IPS-15b (cell line): ENCODE results near the gene SUSD3.
"Not testable (repeated sequence)": the region's sequence is repeated elsewhere in the genome, so short reads cannot be mapped to it uniquely, and the experiment has no call there.

Experiments used
- H3K27me3 ChIP-seq: one replicate; pipeline ENCODE4 v1.6.1; 2013; ENCODE audit warnings: low read length; ENCODE audit not compliant: control insufficient read depth, insufficient read depth
- H3K36me3 ChIP-seq: one replicate; pipeline ENCODE4 v1.6.1; 2013; ENCODE audit warnings: low read length; ENCODE audit not compliant: control insufficient read depth, insufficient read depth
- H3K4me1 ChIP-seq: one replicate; pipeline ENCODE4 v1.6.1; 2013; ENCODE audit warnings: mild to moderate bottlenecking, low read length; ENCODE audit not compliant: control insufficient read depth, insufficient read depth
- H3K4me3 ChIP-seq: one replicate; pipeline ENCODE4 v1.5.1; 2013; ENCODE audit warnings: low read depth, low read length
- H3K9ac ChIP-seq: one replicate; pipeline ENCODE4 v1.6.1; 2013; ENCODE audit warnings: low read depth, mild to moderate bottlenecking, low read length
- H3K9me3 ChIP-seq: one replicate; pipeline ENCODE4 v1.6.1; 2013; ENCODE audit warnings: mild to moderate bottlenecking, low read length; ENCODE audit not compliant: control insufficient read depth, insufficient read depth

Gene SUSD3

DNA sequence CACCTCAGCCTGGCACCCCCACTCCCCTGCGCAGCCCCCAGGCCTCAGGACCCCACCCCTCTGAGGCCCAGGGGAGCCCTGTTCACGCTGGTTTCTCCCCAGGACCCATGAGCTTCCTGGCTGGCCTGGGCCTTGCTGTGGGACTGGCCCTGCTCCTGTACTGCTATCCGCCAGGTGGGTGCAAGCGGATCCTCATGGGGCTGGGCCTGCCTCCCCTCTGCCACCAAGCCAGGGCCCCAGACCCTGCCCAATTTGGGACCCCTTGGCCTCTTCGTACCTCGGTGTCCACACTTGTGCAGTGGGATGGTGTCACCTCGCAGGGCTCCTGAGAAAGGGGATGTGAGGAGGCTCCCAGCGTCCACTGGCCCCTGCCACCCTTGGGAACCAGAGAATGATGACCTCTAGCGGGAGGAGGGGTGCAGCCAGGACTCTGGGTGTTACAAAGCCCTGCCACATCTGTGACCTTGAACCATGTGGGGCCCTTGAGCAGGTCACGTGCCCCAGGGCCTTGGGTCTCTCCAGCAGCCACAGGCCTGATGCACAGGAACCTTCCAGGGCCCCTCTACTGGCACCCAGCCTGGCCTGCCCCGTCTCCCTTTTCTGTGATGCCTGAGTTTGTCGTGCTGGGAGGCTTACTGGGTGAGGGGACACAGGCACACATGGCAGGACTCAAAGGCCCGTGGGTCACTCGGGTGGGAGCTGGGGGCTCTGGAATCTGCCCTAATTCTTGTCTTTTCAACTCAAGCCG is 53.8 kb downstream of the SUSD3 start:
- no peaks in the 10 kb centered on the region for H3K27me3 ChIP-seq
- peaks cover 7% of the 10 kb centered on the region for H3K36me3 ChIP-seq
- no peak overlapping the region for H3K4me3 ChIP-seq
- H3K9me3 ChIP-seq = no peaks in the 10 kb centered on the region
- H3K9ac ChIP-seq = no peak overlapping the region
- peaks cover 3% of the 10 kb centered on the region for H3K4me1 ChIP-seq

GRCh38 chr9:93112864-93113389 is 54.4 kb downstream of the SUSD3 start:
- Histone ChIP-seq H3K36me3 (peaks cover 7% of the 10 kb centered on the region), H3K4me3 (no peak overlapping the region), H3K9me3 (no peaks in the 10 kb centered on the region), H3K27me3 (no peaks in the 10 kb centered on the region), H3K9ac (no peak overlapping the region), H3K4me1 (peaks cover 3% of the 10 kb centered on the region)

GRCh38 chr9:93114169-93114983 is 55.9 kb downstream of the SUSD3 start:
- Histone ChIP-seq H3K36me3 (peaks cover 7% of the 10 kb centered on the region), H3K4me1 (peaks cover 3% of the 10 kb centered on the region), H3K27me3 (no peaks in the 10 kb centered on the region), H3K4me3 (no peak overlapping the region), H3K9me3 (no peaks in the 10 kb centered on the region), H3K9ac (no peak overlapping the region)

GRCh38 chr9:93114984-93115335 is 56.5 kb downstream of the SUSD3 start:
- Histone ChIP-seq H3K9ac (no peak overlapping the region), H3K9me3 (no peaks in the 10 kb centered on the region), H3K4me3 (no peak overlapping the region), H3K36me3 (peaks cover 7% of the 10 kb centered on the region), H3K4me1 (peaks cover 3% of the 10 kb centered on the region), H3K27me3 (no peaks in the 10 kb centered on the region)

DNA sequence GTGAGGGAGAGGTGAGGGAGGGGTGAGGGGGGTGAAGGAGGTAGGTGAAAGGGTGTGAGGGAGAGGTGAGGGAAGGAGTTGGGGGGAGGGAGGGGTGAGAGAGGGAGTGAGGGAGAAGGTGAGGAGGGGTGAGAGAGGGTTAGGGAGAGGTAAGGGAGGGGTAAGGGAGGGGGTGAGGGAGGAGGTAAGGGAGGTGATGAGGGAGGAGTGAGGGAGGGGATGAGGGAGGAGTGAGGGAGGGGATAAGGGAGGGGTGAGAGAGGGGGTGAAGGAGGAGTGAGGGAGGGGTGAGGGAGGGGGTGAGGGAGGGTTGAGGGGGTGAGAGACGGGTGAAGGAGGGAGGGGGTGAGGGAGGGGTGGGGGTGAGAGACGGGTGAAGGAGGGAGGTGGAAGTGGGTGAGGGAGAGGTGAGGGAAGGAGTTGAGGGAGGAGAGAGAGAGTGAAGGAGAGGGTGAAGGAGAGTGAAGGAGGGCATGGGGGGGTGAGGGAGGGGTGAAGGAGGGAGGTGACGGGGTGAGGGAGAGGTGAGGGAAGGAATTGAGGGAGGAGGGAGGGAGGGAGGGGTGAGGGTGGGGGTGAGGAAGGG is 57.1 kb downstream of the SUSD3 start:
- Histone ChIP-seq H3K4me1 (peaks cover 3% of the 10 kb centered on the region), H3K27me3 (no peaks in the 10 kb centered on the region)

DNA sequence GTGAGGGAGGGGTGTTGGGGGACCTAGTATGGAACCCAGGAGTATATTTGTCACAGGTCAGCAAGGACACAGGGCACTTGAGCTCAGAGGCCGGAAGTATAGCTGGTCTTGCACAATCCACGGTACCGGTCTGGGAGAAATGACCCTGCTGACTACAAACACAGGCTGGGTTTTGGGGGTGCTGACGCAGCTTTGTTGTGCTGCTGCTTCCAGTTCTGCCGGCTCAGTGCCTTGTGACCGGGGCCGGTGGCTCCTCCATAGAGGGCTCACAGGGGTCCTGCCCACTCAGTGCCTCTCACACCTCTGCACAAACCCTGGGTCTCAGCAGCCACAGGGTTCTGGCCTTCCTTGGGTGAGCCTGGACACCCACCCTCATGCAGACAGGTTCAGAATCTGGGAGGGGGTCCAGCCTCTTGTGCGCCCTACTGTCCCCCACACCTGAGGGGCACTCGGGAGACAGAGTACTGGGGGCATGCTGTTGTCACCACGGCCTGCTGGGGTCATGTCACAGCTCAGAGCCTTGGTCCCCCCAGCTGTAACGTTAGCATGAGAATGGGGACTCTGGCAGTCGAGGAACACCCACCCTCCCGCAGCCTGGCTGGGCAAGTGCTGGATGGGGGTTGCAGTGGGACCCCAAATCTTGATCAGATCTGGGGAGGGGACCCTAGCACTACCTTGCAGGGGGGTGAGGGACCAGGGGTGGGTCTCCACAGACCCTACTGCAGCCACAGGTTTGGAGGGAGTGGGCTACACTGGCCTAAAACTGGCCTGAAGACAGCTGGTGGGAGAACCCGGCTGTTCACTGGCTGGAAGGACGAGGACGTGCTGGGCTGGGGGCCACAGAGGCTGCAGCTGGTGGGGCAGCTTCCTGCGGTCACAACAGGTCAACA is 57.8 kb downstream of the SUSD3 start:
- peaks cover 3% of the 10 kb centered on the region for H3K4me1 ChIP-seq
- H3K4me3 ChIP-seq = no peak overlapping the region
- no peaks in the 10 kb centered on the region for H3K9me3 ChIP-seq
- peaks cover 6% of the 10 kb centered on the region for H3K36me3 ChIP-seq
- H3K27me3 ChIP-seq = no peaks in the 10 kb centered on the region
- H3K9ac ChIP-seq = no peak overlapping the region

More for the DNA sequence above, 57.1 kb downstream of the SUSD3 start:
- no peaks in the 10 kb centered on the region for H3K9me3 ChIP-seq
- no peak overlapping the region for H3K9ac ChIP-seq
- no peak overlapping the region for H3K4me3 ChIP-seq
- H3K36me3 ChIP-seq = peaks cover 5% of the 10 kb centered on the region

GRCh38 chr9:93117521-93117920 is 59.0 kb downstream of the SUSD3 start:
- H3K27me3 ChIP-seq, H3K4me3 ChIP-seq, H3K9me3 ChIP-seq, H3K36me3 ChIP-seq, H3K9ac ChIP-seq, H3K4me1 ChIP-seq: not testable (repeated sequence)

- Histone ChIP-seq H3K27me3 (no peaks in the 10 kb centered on the region), H3K4me1 (peaks cover 3% of the 10 kb centered on the region), H3K9me3 (no peaks in the 10 kb centered on the region), H3K36me3 (peaks cover 7% of the 10 kb centered on the region), H3K4me3 (no peak overlapping the region), H3K9ac (no peak overlapping the region)
Observed at GRCh38 chr9:93117924-93118862, 59.7 kb downstream of the SUSD3 start.

DNA sequence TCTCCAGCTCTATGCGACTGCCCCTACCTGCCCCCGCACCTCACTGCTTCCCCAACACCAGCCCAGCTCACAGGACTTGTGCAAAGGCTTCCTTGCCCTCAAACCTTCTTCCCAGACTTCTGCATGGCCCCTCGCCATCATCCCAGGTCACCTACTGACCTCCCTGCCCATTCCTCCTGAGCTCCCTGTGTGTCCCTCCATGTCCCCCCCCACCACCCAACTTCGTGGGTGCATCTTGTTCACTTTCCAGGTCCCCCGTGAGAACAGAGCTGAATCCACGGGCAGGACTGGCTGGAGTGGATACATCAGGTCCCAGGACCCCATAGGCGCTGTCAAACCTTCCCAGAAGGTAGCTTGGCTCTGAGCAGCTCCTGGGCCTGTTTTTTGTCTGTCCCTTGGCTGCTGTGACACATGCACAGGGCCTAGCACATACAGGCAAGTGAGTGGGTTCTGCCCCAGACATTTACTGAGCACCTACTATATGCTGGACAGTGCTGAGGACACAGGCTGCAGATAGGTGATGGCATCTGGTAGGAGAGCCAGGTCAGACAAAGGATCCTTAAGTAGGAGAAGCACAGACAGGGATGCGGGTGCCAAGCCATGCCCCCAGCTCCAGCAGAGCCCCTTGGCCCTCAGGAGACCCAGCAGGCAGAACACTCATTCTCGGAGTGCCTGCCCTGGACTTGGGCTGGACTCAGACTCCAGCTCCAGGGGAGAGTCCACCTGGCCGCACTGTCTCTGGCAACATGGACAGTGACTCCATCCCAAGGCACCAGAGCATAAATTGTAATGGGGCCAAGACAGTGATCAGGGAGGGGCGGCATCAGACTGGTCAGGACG is 60.6 kb downstream of the SUSD3 start:
- Histone ChIP-seq H3K9me3 (no peaks in the 10 kb centered on the region), H3K4me1 (peaks cover 3% of the 10 kb centered on the region), H3K9ac (no peak overlapping the region), H3K27me3 (no peaks in the 10 kb centered on the region), H3K36me3 (peaks cover 11% of the 10 kb centered on the region), H3K4me3 (no peak overlapping the region)

GRCh38 chr9:93119703-93119952 is 61.1 kb downstream of the SUSD3 start:
- H3K4me1 ChIP-seq = peaks cover 3% of the 10 kb centered on the region
- H3K4me3 ChIP-seq = no peak overlapping the region
- no peaks in the 10 kb centered on the region for H3K9me3 ChIP-seq
- no peak overlapping the region for H3K9ac ChIP-seq
- peaks cover 11% of the 10 kb centered on the region for H3K36me3 ChIP-seq
- H3K27me3 ChIP-seq = no peaks in the 10 kb centered on the region
